Tibial nerve (tissue), 4 donors: ENCODE data around the gene GSTP1. TPM values are rescaled to one million over a fixed set of nuclear protein-coding genes. Genes with fewer than 3 reads are reported as not detected.

Source experiments
- DNase-seq, 2 donors: peaks; one replicate each; pipeline ENCODE4 v3.0.0-alpha.2; 2019; ENCODE audit warnings: low spot score in 2 of 2
- H3K27ac ChIP-seq, 4 donors: fragments of 200-600 bp; sonication (generic) in 3 of 4; one replicate each; pipeline ENCODE4 v1.5.1; 2017 to 2019; ENCODE audit warnings: mild to moderate bottlenecking in 1 of 4
- H3K27me3 ChIP-seq, 2 donors: fragments of 200-600 bp; sonication (generic) in 1 of 2; one replicate each; pipeline versions ENCODE4 v1.5.1 to v1.6.0; 2017 to 2019
- H3K36me3 ChIP-seq, 3 donors: fragments of 200-600 bp; sonication (generic); one replicate each; pipeline ENCODE4 v1.5.1; 2018 to 2019
- H3K4me1 ChIP-seq, 4 donors: fragments of 200-600 bp; sonication (generic) in 3 of 4; one replicate each; pipeline ENCODE4 v1.5.1; 2017 to 2019
- H3K4me3 ChIP-seq, 4 donors: fragments of 200-600 bp; sonication (generic) in 3 of 4; one replicate each; pipeline ENCODE4 v1.5.1; 2017 to 2019; ENCODE audit warnings: mild to moderate bottlenecking in 1 of 4, moderate library complexity in 1 of 4
- H3K9me3 ChIP-seq, 4 donors: fragments of 200-600 bp; sonication (generic) in 3 of 4; one replicate each; pipeline ENCODE4 v1.5.1; 2017 to 2019
- EP300 ChIP-seq, 2 donors: sonication (generic); formaldehyde crosslinking; IDR thresholded peaks; one replicate each; pipeline ENCODE4 v1.6.1; 2017; ENCODE audit warnings: antibody characterized with exemption in 2 of 2, mild to moderate bottlenecking in 1 of 2
- POLR2A ChIP-seq, 2 donors: fragments of 450-650 bp; IDR thresholded peaks; one replicate each; pipeline ENCODE4 v1.6.1; 2017; ENCODE audit warnings: antibody characterized with exemption in 2 of 2, mild to moderate bottlenecking in 2 of 2, moderate library complexity in 2 of 2
- WGBS, 2 donors: methylation state at CpG; one replicate each; pipeline ENCODE4 v1.1.5; 2018; 5-methylcytosine and 5-hydroxymethylcytosine counted together
- total RNA-seq, 4 donors: library from RNA; depleted of rRNA; stranded (reverse); fragments of >200 nt; gene quantifications; one replicate each; pipeline ENCODE4 v1.1.0, GENCODE V29; 2016
- TF ChIP-seq, protein P1 (sequence below), 5 experiments: fragments of 200-600 bp in 3 of 5; fragments of 450-650 bp in 2 of 5; sonication (generic) in 3 of 5; IDR thresholded peaks; one replicate each; pipeline ENCODE4 v1.5.1; 2016 to 2019; ENCODE audit warnings: antibody characterized with exemption in 5 of 5, mild to moderate bottlenecking in 3 of 5, moderate library complexity in 2 of 5

Gene GSTP1
- total RNA-seq, 4 donors from 2014 or later: 631 to 1,055 (median 774) TPM

DNA sequence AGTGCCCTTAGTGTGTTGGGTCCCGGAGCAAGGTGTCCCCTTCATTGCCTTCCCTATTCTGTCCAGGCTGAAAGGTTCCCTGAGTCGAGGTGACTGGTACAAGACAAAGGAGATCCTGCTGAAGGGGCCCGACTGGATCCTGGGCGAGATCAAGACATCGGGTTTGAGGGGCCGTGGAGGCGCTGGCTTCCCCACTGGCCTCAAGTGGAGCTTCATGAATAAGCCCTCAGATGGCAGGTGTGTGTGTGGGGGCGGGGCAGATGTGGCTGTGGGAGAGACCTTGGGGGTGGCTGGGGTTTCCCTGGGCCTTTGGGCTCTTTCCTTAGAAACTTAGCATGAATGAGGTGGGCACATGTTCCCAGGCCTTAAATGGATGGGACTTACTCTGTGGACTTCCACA is 24.9 kb downstream of the GSTP1 start:
- H3K36me3 ChIP-seq: peaks cover 0 to 50% (median 9%) of the 10 kb centered on the region in 3 donors
- no peak for DNase-seq
- 90 to 93% methylated on average over 8 of the region's 8 CpGs for WGBS, 2 donors

DNA sequence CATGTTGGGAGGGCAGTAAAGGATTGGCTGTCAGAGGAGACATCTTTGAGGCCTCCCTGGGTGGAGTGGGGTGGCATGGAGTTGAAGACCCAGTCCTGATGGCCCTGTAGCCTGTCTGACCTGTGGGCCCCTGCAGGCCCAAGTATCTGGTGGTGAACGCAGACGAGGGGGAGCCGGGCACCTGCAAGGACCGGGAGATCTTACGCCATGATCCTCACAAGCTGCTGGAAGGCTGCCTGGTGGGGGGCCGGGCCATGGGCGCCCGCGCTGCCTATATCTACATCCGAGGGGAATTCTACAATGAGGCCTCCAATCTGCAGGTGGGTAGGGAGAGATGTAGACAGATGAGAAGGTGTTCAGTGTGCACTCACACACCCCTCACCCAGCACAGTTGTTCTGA is 25.7 kb downstream of the GSTP1 start:
- Histone ChIP-seq H3K27me3 (no peaks in the 10 kb centered on the region), H3K36me3 (peaks cover 0 to 51% (median 9%) of the 10 kb centered on the region in 3 donors), H3K4me1 (peaks cover 0 to 32% (median 12%) of the 10 kb centered on the region in 4 donors), H3K9me3 (no peaks in the 10 kb centered on the region), H3K27ac (no peak overlapping the region), H3K4me3 (no peak overlapping the region)
- DNase-seq: no peak
- TF ChIP-seq EP300 (IDR thresholded peaks at IDR 0.05) (no peak), POLR2A (IDR thresholded peaks at IDR 0.05) (no peak)
- TF ChIP-seq, protein P1, sequence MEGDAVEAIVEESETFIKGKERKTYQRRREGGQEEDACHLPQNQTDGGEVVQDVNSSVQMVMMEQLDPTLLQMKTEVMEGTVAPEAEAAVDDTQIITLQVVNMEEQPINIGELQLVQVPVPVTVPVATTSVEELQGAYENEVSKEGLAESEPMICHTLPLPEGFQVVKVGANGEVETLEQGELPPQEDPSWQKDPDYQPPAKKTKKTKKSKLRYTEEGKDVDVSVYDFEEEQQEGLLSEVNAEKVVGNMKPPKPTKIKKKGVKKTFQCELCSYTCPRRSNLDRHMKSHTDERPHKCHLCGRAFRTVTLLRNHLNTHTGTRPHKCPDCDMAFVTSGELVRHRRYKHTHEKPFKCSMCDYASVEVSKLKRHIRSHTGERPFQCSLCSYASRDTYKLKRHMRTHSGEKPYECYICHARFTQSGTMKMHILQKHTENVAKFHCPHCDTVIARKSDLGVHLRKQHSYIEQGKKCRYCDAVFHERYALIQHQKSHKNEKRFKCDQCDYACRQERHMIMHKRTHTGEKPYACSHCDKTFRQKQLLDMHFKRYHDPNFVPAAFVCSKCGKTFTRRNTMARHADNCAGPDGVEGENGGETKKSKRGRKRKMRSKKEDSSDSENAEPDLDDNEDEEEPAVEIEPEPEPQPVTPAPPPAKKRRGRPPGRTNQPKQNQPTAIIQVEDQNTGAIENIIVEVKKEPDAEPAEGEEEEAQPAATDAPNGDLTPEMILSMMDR (IDR thresholded peaks at IDR 0.05): no peak
- 89% methylated on average over 10 of the region's 10 CpGs for WGBS, 2 donors

More for the DNA sequence above, 24.9 kb downstream of the GSTP1 start:
- H3K4me1 ChIP-seq: peaks cover 0 to 24% (median 8%) of the 10 kb centered on the region in 4 donors
- H3K4me3 ChIP-seq: no peak overlapping the region
- no peaks in the 10 kb centered on the region for H3K27me3 ChIP-seq
- no peak overlapping the region for H3K27ac ChIP-seq
- H3K9me3 ChIP-seq: no peaks in the 10 kb centered on the region
- TF ChIP-seq POLR2A (IDR thresholded peaks at IDR 0.05): no peak
- TF ChIP-seq, protein P1 (IDR thresholded peaks at IDR 0.05): no peak
- no peak for TF ChIP-seq EP300 (IDR thresholded peaks at IDR 0.05)

DNA sequence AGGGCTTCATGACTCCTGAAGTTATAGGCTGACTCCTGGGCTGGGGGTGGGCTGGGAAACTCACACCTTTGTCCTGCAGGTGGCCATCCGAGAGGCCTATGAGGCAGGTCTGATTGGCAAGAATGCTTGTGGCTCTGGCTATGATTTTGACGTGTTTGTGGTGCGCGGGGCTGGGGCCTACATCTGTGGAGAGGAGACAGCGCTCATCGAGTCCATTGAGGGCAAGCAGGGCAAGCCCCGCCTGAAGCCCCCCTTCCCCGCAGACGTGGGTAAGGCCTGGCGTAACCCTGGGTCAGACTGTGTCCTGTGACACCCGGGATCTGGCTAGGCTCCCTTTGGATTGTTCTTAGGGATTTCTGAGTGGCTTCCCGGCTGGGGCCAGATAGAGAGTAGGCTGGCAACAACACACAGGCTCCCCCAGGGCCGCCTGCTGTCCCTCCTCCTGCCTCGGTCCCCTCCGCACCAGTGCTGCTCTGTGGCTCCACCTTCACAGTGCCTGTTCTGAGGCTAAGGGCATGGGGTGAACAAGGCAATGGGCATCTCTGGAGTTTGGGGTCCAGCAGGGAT is 26.8 kb downstream of the GSTP1 start:
- WGBS, 2 donors: 86 to 92% methylated on average over 4 to 12 of the region's 15 CpGs
- H3K36me3 ChIP-seq: peaks cover 0 to 51% (median 9%) of the 10 kb centered on the region in 3 donors

DNA sequence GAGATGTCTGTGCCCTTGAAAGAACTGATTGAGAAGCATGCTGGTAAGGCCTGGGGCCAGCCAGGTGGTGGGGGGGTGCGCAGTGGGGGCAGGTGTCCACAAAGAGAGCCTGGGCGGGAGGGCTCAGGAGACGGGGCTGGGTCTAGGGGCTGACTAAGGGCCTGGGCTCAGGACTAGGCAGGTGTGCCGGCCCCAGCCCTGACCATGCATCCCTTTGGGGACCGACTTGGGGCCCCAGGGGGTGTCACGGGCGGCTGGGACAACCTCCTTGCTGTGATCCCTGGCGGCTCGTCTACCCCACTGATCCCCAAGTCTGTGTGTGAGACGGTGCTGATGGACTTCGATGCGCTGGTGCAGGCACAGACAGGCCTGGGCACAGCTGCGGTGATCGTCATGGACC is 27.6 kb downstream of the GSTP1 start:
- Histone ChIP-seq H3K36me3 (peaks cover 0 to 51% (median 9%) of the 10 kb centered on the region in 3 donors), H3K27ac (no peak overlapping the region), H3K27me3 (peaks cover 0 to 12% of the 10 kb centered on the region in 2 donors), H3K4me1 (peaks cover 0 to 40% (median 16%) of the 10 kb centered on the region in 4 donors), H3K9me3 (no peaks in the 10 kb centered on the region), H3K4me3 (no peak overlapping the region)
- TF ChIP-seq EP300 (IDR thresholded peaks at IDR 0.05): no peak
- TF ChIP-seq, protein P1 (IDR thresholded peaks at IDR 0.05): no peak
- TF ChIP-seq POLR2A (IDR thresholded peaks at IDR 0.05): no peak
- WGBS, 2 donors: 92 to 97% methylated on average over 9 to 13 of the region's 14 CpGs
- no peak for DNase-seq

More for the DNA sequence above, 26.8 kb downstream of the GSTP1 start:
- H3K9me3 ChIP-seq: no peaks in the 10 kb centered on the region
- no peak for DNase-seq
- H3K4me1 ChIP-seq: peaks cover 0 to 37% (median 16%) of the 10 kb centered on the region in 4 donors
- no peak for TF ChIP-seq EP300 (IDR thresholded peaks at IDR 0.05)
- TF ChIP-seq, protein P1 (IDR thresholded peaks at IDR 0.05): no peak
- no peak overlapping the region for H3K27ac ChIP-seq
- no peak overlapping the region for H3K4me3 ChIP-seq
- H3K27me3 ChIP-seq: peaks cover 0 to 6% of the 10 kb centered on the region in 2 donors

DNA sequence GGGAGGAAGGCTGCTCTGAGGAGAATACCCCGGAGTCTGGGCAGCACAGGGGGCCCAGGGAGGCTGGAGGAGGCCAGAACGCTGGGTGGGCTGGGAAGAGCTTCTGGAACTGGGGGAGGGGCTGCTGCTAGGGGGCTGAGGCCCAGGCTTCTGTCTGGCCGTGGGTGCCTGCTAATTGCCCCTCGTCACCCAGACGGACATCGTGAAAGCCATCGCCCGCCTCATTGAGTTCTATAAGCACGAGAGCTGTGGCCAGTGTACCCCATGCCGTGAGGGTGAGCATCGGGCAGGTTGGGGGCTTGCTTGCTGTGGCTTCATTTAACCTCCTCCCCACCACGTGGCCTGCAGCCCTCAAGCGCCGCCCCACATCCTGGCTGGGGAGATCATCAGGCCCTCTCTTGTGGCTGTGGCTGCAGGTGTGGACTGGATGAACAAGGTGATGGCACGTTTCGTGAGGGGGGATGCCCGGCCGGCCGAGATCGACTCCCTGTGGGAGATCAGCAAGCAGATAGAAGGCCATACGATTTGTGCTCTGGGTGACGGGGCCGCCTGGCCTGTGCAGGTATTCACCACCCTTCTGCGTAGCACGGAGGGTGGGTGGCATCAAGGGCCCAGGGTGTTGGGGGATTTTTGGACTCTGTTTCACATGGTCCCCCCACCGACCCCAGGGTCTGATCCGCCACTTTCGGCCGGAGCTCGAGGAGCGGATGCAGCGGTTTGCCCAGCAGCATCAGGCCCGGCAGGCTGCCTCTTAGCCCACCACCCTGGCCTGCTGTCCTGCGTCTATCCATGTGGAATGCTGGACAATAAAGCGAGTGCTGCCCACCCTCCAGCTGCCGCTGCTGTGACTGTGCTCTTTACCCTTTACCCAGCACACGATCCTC is 28.3 kb downstream of the GSTP1 start:
- no peak for DNase-seq

More for the DNA sequence above, 28.3 kb downstream of the GSTP1 start:
- Histone ChIP-seq H3K27me3 (peaks cover 0 to 13% of the 10 kb centered on the region in 2 donors), H3K4me1 (peaks cover 0 to 37% (median 16%) of the 10 kb centered on the region in 4 donors), H3K36me3 (peaks cover 0 to 51% (median 9%) of the 10 kb centered on the region in 3 donors), H3K4me3 (no peak overlapping the region), H3K9me3 (no peaks in the 10 kb centered on the region), H3K27ac (no peak overlapping the region)
- TF ChIP-seq, protein P1 (IDR thresholded peaks at IDR 0.05): no peak
- no peak for TF ChIP-seq EP300 (IDR thresholded peaks at IDR 0.05)
- TF ChIP-seq POLR2A (IDR thresholded peaks at IDR 0.05): no peak
- WGBS, 2 donors: 84 to 86% methylated on average over 37 of the region's 37 CpGs
